Stimulated activated CD8-positive, alpha-beta memory T cell treated with anti-CD3 and anti-CD28 coated beads, Interleukin-12 subunit alpha, Interleukin-12 subunit beta, amount 100 ng/mL, for 4 hours (primary cell): Measurements from ENCODE around the gene EPC2.
"Not testable (repeated sequence)": the region's sequence is repeated elsewhere in the genome, so short reads cannot be mapped to it uniquely, and the experiment has no call there.

Source experiments
- DNase-seq: peaks from one replicate; pipeline ENCODE4 v3.0.0-alpha.2; 2020; ENCODE audit warnings: low read depth

Gene EPC2

GRCh38 chr2:148721991-148722777, 77.6 kb downstream of the EPC2 start:
- DNase-seq, result no peak

GRCh38 chr2:148725564-148725963, 81.0 kb downstream of the EPC2 start:
- no peak for DNase-seq

- DNase-seq, result no peak
Observed at GRCh38 chr2:148726228-148726627, 81.7 kb downstream of the EPC2 start.

- no peak for DNase-seq
Observed at GRCh38 chr2:148730085-148730484, 85.5 kb downstream of the EPC2 start.

GRCh38 chr2:148737742-148738141, 93.2 kb downstream of the EPC2 start:
- no peak for DNase-seq

GRCh38 chr2:148739454-148740105, 95.0 kb downstream of the EPC2 start:
- no peak for DNase-seq

GRCh38 chr2:148742373-148742772, 97.8 kb downstream of the EPC2 start:
- DNase-seq, result no peak

GRCh38 chr2:148745151-148745851, 100.8 kb downstream of the EPC2 start:
- DNase-seq, result no peak

GRCh38 chr2:148746973-148747372, 102.4 kb downstream of the EPC2 start:
- no peak for DNase-seq

GRCh38 chr2:148751907-148752306, 107.4 kb downstream of the EPC2 start:
- no peak for DNase-seq

- no peak for DNase-seq
Observed at GRCh38 chr2:148752977-148753376, 108.4 kb downstream of the EPC2 start.

GRCh38 chr2:148754864-148755263, 110.3 kb downstream of the EPC2 start:
- DNase-seq, result no peak

GRCh38 chr2:148756292-148756975, 111.9 kb downstream of the EPC2 start:
- no peak for DNase-seq

- DNase-seq, result no peak
Observed at GRCh38 chr2:148764815-148765214, 120.3 kb downstream of the EPC2 start.

- no peak for DNase-seq
Observed at GRCh38 chr2:148770047-148770446, 125.5 kb downstream of the EPC2 start.

GRCh38 chr2:148781544-148781943, 137.0 kb downstream of the EPC2 start:
- no peak for DNase-seq

- DNase-seq, result no peak
Observed at GRCh38 chr2:148789059-148789458, 144.5 kb downstream of the EPC2 start.

- DNase-seq, result not testable (repeated sequence)
Observed at GRCh38 chr2:148790172-148790571, 145.6 kb downstream of the EPC2 start.

- no peak for DNase-seq
Observed at GRCh38 chr2:148794558-148794957, 150.0 kb downstream of the EPC2 start.

GRCh38 chr2:148796735-148797512, 152.4 kb downstream of the EPC2 start:
- DNase-seq, result no peak

- no peak for DNase-seq
Observed at GRCh38 chr2:148802448-148803220, 158.1 kb downstream of the EPC2 start.
